ENCODE data around the gene TP53.

DNA sequence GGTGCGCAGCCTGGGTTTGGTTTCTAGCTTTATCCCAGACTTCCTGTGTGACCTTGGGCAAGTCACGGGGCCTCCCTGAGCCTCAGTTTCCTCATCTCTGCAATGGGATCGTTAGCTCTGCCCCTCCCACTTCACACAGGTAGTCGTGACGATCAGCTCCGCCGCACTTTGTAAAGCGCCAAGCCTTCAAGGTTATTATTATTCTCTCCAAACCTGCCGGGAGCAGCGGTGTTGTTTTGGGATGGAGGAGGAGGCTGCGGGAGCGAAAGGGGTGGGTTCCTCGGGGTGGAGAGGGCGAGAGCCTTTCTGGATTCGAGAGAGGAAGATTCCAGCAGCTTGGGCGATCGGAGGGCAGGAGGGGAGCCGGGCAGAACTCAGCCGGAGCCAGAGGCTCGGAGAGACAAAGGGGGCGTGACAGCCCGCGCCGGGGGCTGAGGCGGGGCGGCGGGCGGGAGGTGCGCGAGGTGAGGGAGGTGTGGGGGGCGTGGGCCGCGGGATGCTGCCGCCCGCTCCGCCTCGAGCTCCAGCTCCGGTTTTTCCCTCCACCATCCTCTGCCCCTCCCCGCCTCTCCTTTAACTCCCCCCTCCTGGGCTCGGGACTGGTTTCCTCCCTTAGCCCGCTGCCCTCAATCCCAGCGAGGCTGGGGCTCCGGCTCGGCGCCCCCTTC is 17.4 kb upstream of the TP53 start, which contains the start of gene EFNB3:
- TF ChIP-seq CTCF (IDR thresholded peaks at IDR 0.05; ENCODE audit: insufficient read depth, low read length), result no peak
- TF ChIP-seq GABPA (IDR thresholded peaks at IDR 0.05; ENCODE audit: low read depth), result no peak
